OCI-LY1 (cell line): ENCODE data around the gene SIM2.

Source experiments
- H2AFZ ChIP-seq: fragments of 200-600 bp; sonication (generic), shearing (Covaris generic); 2 replicates; pipeline ENCODE4 v1.6.0; 2014; ENCODE audit warnings: antibody characterized with exemption, mild to moderate bottlenecking, low read length
- H3F3A ChIP-seq: fragments of 200-600 bp; sonication (generic), shearing (Covaris generic); 2 replicates; pipeline ENCODE4 v1.6.0; 2014; ENCODE audit warnings: mild to moderate bottlenecking, antibody characterized with exemption, low read length, moderate library complexity; ENCODE audit not compliant: insufficient read depth
- H3K27ac ChIP-seq: fragments of 200-600 bp; sonication (generic); 2 replicates; pipeline ENCODE4 v1.5.1; 2014; ENCODE audit warnings: low read length, mixed run types, mild to moderate bottlenecking, low read depth; ENCODE audit not compliant: poor library complexity, severe bottlenecking
- H3K27me3 ChIP-seq: fragments of 200-600 bp; sonication (generic); 2 replicates; pipeline ENCODE4 v1.6.0; 2014; ENCODE audit warnings: antibody characterized with exemption, mild to moderate bottlenecking, low read length, moderate library complexity; ENCODE audit not compliant: insufficient read depth
- H3K36me3 ChIP-seq: fragments of 200-600 bp; sonication (generic); 2 replicates; pipeline ENCODE4 v1.6.1; 2014; ENCODE audit warnings: mild to moderate bottlenecking, antibody characterized with exemption, low read length, moderate library complexity, mixed read lengths; ENCODE audit not compliant: insufficient read depth
- H3K4me1 ChIP-seq: fragments of 200-600 bp; sonication (generic); 2 replicates; pipeline ENCODE4 v1.5.1; 2014; ENCODE audit warnings: mild to moderate bottlenecking, low read length, moderate library complexity; ENCODE audit not compliant: insufficient read depth, severe bottlenecking
- H3K4me2 ChIP-seq: fragments of 200-600 bp; sonication (generic), shearing (Covaris generic); 2 replicates; pipeline ENCODE4 v1.6.1; 2014; ENCODE audit warnings: low read length
- H3K4me3 ChIP-seq: fragments of 200-600 bp; sonication (generic); 2 replicates; pipeline ENCODE4 v1.5.1; 2014; ENCODE audit warnings: low read length, low read depth, mild to moderate bottlenecking, mixed read lengths; ENCODE audit not compliant: poor library complexity, severe bottlenecking
- H3K79me2 ChIP-seq: fragments of 200-600 bp; shearing (Covaris generic); 2 replicates; pipeline ENCODE4 v1.6.1; 2016; ENCODE audit warnings: mixed run types, low read length, mixed read lengths; ENCODE audit not compliant: insufficient read depth
- H3K9ac ChIP-seq: fragments of 200-600 bp; sonication (generic), shearing (Covaris generic); 2 replicates; pipeline ENCODE4 v1.6.1; 2014; ENCODE audit warnings: mild to moderate bottlenecking, low read length, mixed read lengths
- H3K9me2 ChIP-seq: fragments of 200-600 bp; sonication (generic), shearing (Covaris generic); 2 replicates; pipeline ENCODE4 v1.6.1; 2014; ENCODE audit warnings: low read depth, mild to moderate bottlenecking, low read length, mixed read lengths
- H3K9me3 ChIP-seq: fragments of 200-600 bp; shearing (Covaris generic); 2 replicates; pipeline ENCODE4 v1.6.1; 2014; ENCODE audit warnings: low read length, mixed read lengths
- H4K20me1 ChIP-seq: fragments of 200-600 bp; sonication (generic), shearing (Covaris generic); 2 replicates; pipeline ENCODE4 v1.6.0; 2016; ENCODE audit warnings: mild to moderate bottlenecking, low read length; ENCODE audit not compliant: insufficient read depth
- EZH2 ChIP-seq: fragments of 200-600 bp; sonication (generic), shearing (Covaris generic); IDR thresholded peaks from 2 replicates; pipeline ENCODE4 v1.8.0; 2017; ENCODE audit warnings: borderline replicate concordance, mixed run types, mild to moderate bottlenecking, antibody characterized with exemption, low read length, moderate library complexity, mixed read lengths
- TF ChIP-seq, protein P1 (sequence below): fragments of 200-600 bp; sonication (generic), shearing (Covaris generic); IDR thresholded peaks from 2 replicates; pipeline ENCODE4 v1.5.1; 2017; ENCODE audit warnings: mild to moderate bottlenecking, antibody characterized with exemption, low read length, moderate library complexity, mixed read lengths

Gene SIM2

GRCh38 chr21:36690628-36691554, 8.0 kb upstream of the SIM2 start:
- no peaks in the 10 kb centered on the region; the same call in 1 of the 2 replicates for H3K9me3 ChIP-seq
- H3K36me3 ChIP-seq = no peaks in the 10 kb centered on the region
- H3K4me1 ChIP-seq = no peaks in the 10 kb centered on the region
- H3K79me2 ChIP-seq = no peaks in the 10 kb centered on the region
- H3K9ac ChIP-seq = no peak overlapping the region
- no peaks in the 10 kb centered on the region for H3K9me2 ChIP-seq
- no peak overlapping the region for H3K27ac ChIP-seq
- TF ChIP-seq EZH2 = no peak
- TF ChIP-seq, protein P1, sequence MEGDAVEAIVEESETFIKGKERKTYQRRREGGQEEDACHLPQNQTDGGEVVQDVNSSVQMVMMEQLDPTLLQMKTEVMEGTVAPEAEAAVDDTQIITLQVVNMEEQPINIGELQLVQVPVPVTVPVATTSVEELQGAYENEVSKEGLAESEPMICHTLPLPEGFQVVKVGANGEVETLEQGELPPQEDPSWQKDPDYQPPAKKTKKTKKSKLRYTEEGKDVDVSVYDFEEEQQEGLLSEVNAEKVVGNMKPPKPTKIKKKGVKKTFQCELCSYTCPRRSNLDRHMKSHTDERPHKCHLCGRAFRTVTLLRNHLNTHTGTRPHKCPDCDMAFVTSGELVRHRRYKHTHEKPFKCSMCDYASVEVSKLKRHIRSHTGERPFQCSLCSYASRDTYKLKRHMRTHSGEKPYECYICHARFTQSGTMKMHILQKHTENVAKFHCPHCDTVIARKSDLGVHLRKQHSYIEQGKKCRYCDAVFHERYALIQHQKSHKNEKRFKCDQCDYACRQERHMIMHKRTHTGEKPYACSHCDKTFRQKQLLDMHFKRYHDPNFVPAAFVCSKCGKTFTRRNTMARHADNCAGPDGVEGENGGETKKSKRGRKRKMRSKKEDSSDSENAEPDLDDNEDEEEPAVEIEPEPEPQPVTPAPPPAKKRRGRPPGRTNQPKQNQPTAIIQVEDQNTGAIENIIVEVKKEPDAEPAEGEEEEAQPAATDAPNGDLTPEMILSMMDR = no peak
- H3K27me3 ChIP-seq = no peaks in the 10 kb centered on the region
- H3K4me2 ChIP-seq = no peak overlapping the region
- H3F3A ChIP-seq = no peaks in the 10 kb centered on the region
- no peaks in the 10 kb centered on the region for H4K20me1 ChIP-seq
- H2AFZ ChIP-seq = no peak overlapping the region
- no peak overlapping the region for H3K4me3 ChIP-seq

- no peaks in the 10 kb centered on the region for H3K27me3 ChIP-seq
- no peaks in the 10 kb centered on the region for H3K79me2 ChIP-seq
- no peak overlapping the region for H3K4me2 ChIP-seq
- no peak overlapping the region for H2AFZ ChIP-seq
- H3K4me3 ChIP-seq = no peak overlapping the region
- no peaks in the 10 kb centered on the region for H3F3A ChIP-seq
- no peaks in the 10 kb centered on the region for H4K20me1 ChIP-seq
- no peaks in the 10 kb centered on the region for H3K4me1 ChIP-seq
- H3K36me3 ChIP-seq = no peaks in the 10 kb centered on the region
- no peaks in the 10 kb centered on the region for H3K9me2 ChIP-seq
- TF ChIP-seq, protein P1 = no peak
- no peak for TF ChIP-seq EZH2
- no peak overlapping the region for H3K9ac ChIP-seq
- no peak overlapping the region for H3K27ac ChIP-seq
- no peaks in the 10 kb centered on the region; the same call in 1 of the 2 replicates for H3K9me3 ChIP-seq
Observed at GRCh38 chr21:36691555-36692041, 7.3 kb upstream of the SIM2 start.

- TF ChIP-seq, protein P1 = no peak
- no peak for TF ChIP-seq EZH2
- Histone ChIP-seq H3K36me3 (no peaks in the 10 kb centered on the region), H3K4me2 (no peak overlapping the region), H2AFZ (no peak overlapping the region), H3K9ac (no peak overlapping the region), H3K4me1 (no peaks in the 10 kb centered on the region), H3K27ac (no peak overlapping the region), H3K4me3 (no peak overlapping the region), H3K27me3 (no peaks in the 10 kb centered on the region), H3F3A (no peaks in the 10 kb centered on the region), H4K20me1 (no peaks in the 10 kb centered on the region), H3K79me2 (no peaks in the 10 kb centered on the region), H3K9me3 (no peaks in the 10 kb centered on the region; the same call in 1 of the 2 replicates), H3K9me2 (no peaks in the 10 kb centered on the region)
Observed at GRCh38 chr21:36692114-36692834, 6.6 kb upstream of the SIM2 start.
